ENCODE data around the gene PRKG2. TPM values are rescaled to one million over a fixed set of nuclear protein-coding genes. Genes with fewer than 3 reads are reported as not detected.

PRKG2 gene
- total RNA-seq, 1 donor from 2014 or later, result 0.72 TPM

- Mint-ChIP-seq H3K27ac (ENCODE audit: unreplicated experiment) (no peak overlapping the region), H3K36me3 (ENCODE audit: low read depth, unreplicated experiment) (no peaks in the 10 kb centered on the region), H3K4me3 (ENCODE audit: unreplicated experiment) (no peak overlapping the region), H3K9me3 (ENCODE audit: unreplicated experiment) (no peaks in the 10 kb centered on the region), H3K4me1 (ENCODE audit: unreplicated experiment) (no peaks in the 10 kb centered on the region), H3K27me3 (ENCODE audit: unreplicated experiment) (no peaks in the 10 kb centered on the region)
- no peak for DNase-seq (ENCODE audit: low spot score)
- TF ChIP-seq CTCF (IDR thresholded peaks at IDR 0.05; ENCODE audit: unreplicated experiment), result no peak
Measured at GRCh38 chr4:81131066-81131465, 84.0 kb downstream of the PRKG2 start.

- H3K27me3 Mint-ChIP-seq (ENCODE audit: unreplicated experiment), result no peaks in the 10 kb centered on the region
- no peak overlapping the region for H3K27ac Mint-ChIP-seq (ENCODE audit: unreplicated experiment)
- H3K36me3 Mint-ChIP-seq (ENCODE audit: low read depth, unreplicated experiment), result no peaks in the 10 kb centered on the region
Measured at GRCh38 chr4:81130569-81130968, 84.5 kb downstream of the PRKG2 start.

GRCh38 chr4:81120055-81120454, 95.0 kb downstream of the PRKG2 start:
- Mint-ChIP-seq H3K4me1 (ENCODE audit: unreplicated experiment) (no peaks in the 10 kb centered on the region), H3K4me3 (ENCODE audit: unreplicated experiment) (no peak overlapping the region), H3K27ac (ENCODE audit: unreplicated experiment) (no peak overlapping the region), H3K36me3 (ENCODE audit: low read depth, unreplicated experiment) (no peaks in the 10 kb centered on the region), H3K9me3 (ENCODE audit: unreplicated experiment) (no peaks in the 10 kb centered on the region), H3K27me3 (ENCODE audit: unreplicated experiment) (peaks cover 1% of the 10 kb centered on the region)
- TF ChIP-seq CTCF (IDR thresholded peaks at IDR 0.05; ENCODE audit: unreplicated experiment), result no peak
- no peak for DNase-seq (ENCODE audit: low spot score)

More at GRCh38 chr4:81130569-81130968, 84.5 kb downstream of the PRKG2 start:
- no peak overlapping the region for H3K4me3 Mint-ChIP-seq (ENCODE audit: unreplicated experiment)
- H3K4me1 Mint-ChIP-seq (ENCODE audit: unreplicated experiment), result no peaks in the 10 kb centered on the region
- no peak for TF ChIP-seq CTCF (IDR thresholded peaks at IDR 0.05; ENCODE audit: unreplicated experiment)
- no peak for DNase-seq (ENCODE audit: low spot score)
- no peaks in the 10 kb centered on the region for H3K9me3 Mint-ChIP-seq (ENCODE audit: unreplicated experiment)

GRCh38 chr4:81118086-81118485, 96.9 kb downstream of the PRKG2 start:
- Mint-ChIP-seq H3K36me3 (ENCODE audit: low read depth, unreplicated experiment) (no peaks in the 10 kb centered on the region), H3K27ac (ENCODE audit: unreplicated experiment) (no peak overlapping the region)
- TF ChIP-seq CTCF (IDR thresholded peaks at IDR 0.05; ENCODE audit: unreplicated experiment), result no peak

GRCh38 chr4:81116566-81116965, 98.5 kb downstream of the PRKG2 start:
- Mint-ChIP-seq H3K27ac (ENCODE audit: unreplicated experiment) (no peak overlapping the region), H3K27me3 (ENCODE audit: unreplicated experiment) (peaks cover 1% of the 10 kb centered on the region), H3K4me1 (ENCODE audit: unreplicated experiment) (no peaks in the 10 kb centered on the region), H3K9me3 (ENCODE audit: unreplicated experiment) (no peaks in the 10 kb centered on the region), H3K36me3 (ENCODE audit: low read depth, unreplicated experiment) (no peaks in the 10 kb centered on the region), H3K4me3 (ENCODE audit: unreplicated experiment) (no peak overlapping the region)
- TF ChIP-seq CTCF (IDR thresholded peaks at IDR 0.05; ENCODE audit: unreplicated experiment), result no peak
- no peak for DNase-seq (ENCODE audit: low spot score)

More at GRCh38 chr4:81118086-81118485, 96.9 kb downstream of the PRKG2 start:
- Mint-ChIP-seq H3K27me3 (ENCODE audit: unreplicated experiment) (peaks cover 1% of the 10 kb centered on the region), H3K4me1 (ENCODE audit: unreplicated experiment) (no peaks in the 10 kb centered on the region), H3K9me3 (ENCODE audit: unreplicated experiment) (no peaks in the 10 kb centered on the region), H3K4me3 (ENCODE audit: unreplicated experiment) (no peak overlapping the region)
- no peak for DNase-seq (ENCODE audit: low spot score)
